Hepatocyte (in vitro differentiated cells): ENCODE measurements around the gene EDAR.

Source experiments
- CTCF ChIP-seq: fragments of 200-600 bp; sonication (generic); IDR thresholded peaks from 2 replicates; pipeline ENCODE4 v1.5.1; 2016; ENCODE audit warnings: antibody characterized with exemption, mild to moderate bottlenecking; ENCODE audit not compliant: poor library complexity
- EZH2 ChIP-seq: fragments of 200-600 bp; sonication (generic); IDR thresholded peaks from 2 replicates; pipeline ENCODE4 v1.6.1; 2016; ENCODE audit warnings: antibody characterized with exemption, mild to moderate bottlenecking, borderline replicate concordance
- EZH2phosphoT487 ChIP-seq: fragments of 200-600 bp; sonication (generic); IDR thresholded peaks from one replicate; pipeline ENCODE4 v1.6.1; 2018; ENCODE audit warnings: antibody characterized with exemption, mild to moderate bottlenecking, low read depth, moderate library complexity; ENCODE audit not compliant: unreplicated experiment, severe bottlenecking

- TF ChIP-seq CTCF, result no peak
- TF ChIP-seq EZH2phosphoT487, result no peak
- no peak for TF ChIP-seq EZH2
Measured at GRCh38 chr2:108898315-108899082, 90.5 kb downstream of the EDAR start.
